ENCODE results near the gene SHD. TPM values are rescaled to one million over a fixed set of nuclear protein-coding genes. Genes with fewer than 3 reads are reported as not detected.
A peak's percentile ranks its signal among the peaks of the same experiment; 100 is the strongest.
"Not testable (repeated sequence)": the region's sequence is repeated elsewhere in the genome, so short reads cannot be mapped to it uniquely, and the experiment has no call there.

Gene SHD
- total RNA-seq, 1 experiment from 2014 or later, result 4.4 TPM

GRCh38 chr19:4284974-4285373 lies 5.9 kb downstream of the SHD start:
- H3K4me2 ChIP-seq (ENCODE audit: insufficient read depth, insufficient read length, low read length), result peak overlapping the region; percentile 63

GRCh38 chr19:4286141-4286540 lies 7.1 kb downstream of the SHD start:
- H3K4me1 ChIP-seq (ENCODE audit: insufficient read depth, low read length); H2BK20ac ChIP-seq (ENCODE audit: low read depth, low read length, poor library complexity, severe bottlenecking); H2AFZ ChIP-seq (ENCODE audit: low read length); DNase-seq; H2AK5ac ChIP-seq (ENCODE audit: insufficient read length, low read length); H4K20me1 ChIP-seq (ENCODE audit: control insufficient read depth, insufficient read depth, insufficient read length); H3K9me3 ChIP-seq (ENCODE audit: control insufficient read depth, low read depth, low read length); H3K56ac ChIP-seq (ENCODE audit: insufficient read length, low read depth, low read length); H3T11ph ChIP-seq (ENCODE audit: low read length); H3K23ac ChIP-seq (ENCODE audit: insufficient read length, low read depth, low read length); H2BK12ac ChIP-seq (ENCODE audit: insufficient read length, low read depth, low read length); H2BK120ac ChIP-seq (ENCODE audit: low read depth, low read length, poor library complexity, severe bottlenecking); H3K79me2 ChIP-seq (ENCODE audit: insufficient read depth, low read length); H3K14ac ChIP-seq (ENCODE audit: insufficient read depth, low read length); H4K91ac ChIP-seq (ENCODE audit: insufficient read length, low read depth, low read length); H3K4ac ChIP-seq (ENCODE audit: low read depth, low read length); H3K23me2 ChIP-seq (ENCODE audit: insufficient read length, low read depth, low read length, poor library complexity, severe bottlenecking); H3K27ac ChIP-seq (ENCODE audit: insufficient read length, low read depth, low read length); H3K18ac ChIP-seq (ENCODE audit: insufficient read length, low read depth, low read length); H3K9ac ChIP-seq (ENCODE audit: extremely low read depth, insufficient read length, low read length); H2BK5ac ChIP-seq (ENCODE audit: insufficient read length, low read length); H2BK15ac ChIP-seq (ENCODE audit: low read depth, low read length); H4K5ac ChIP-seq (ENCODE audit: insufficient read length, low read depth, low read length); H3K9me3 Mint-ChIP-seq; H4K8ac ChIP-seq (replicated peaks; ENCODE audit: insufficient read length, low read depth, low read length); H3K4me2 ChIP-seq (ENCODE audit: insufficient read depth, insufficient read length, low read length); H3K27ac Mint-ChIP-seq; H3K4me3 Mint-ChIP-seq; H3K36me3 Mint-ChIP-seq (ENCODE audit: insufficient read depth in 1 of 3, low read depth in 3 of 3); H3K27me3 ChIP-seq (ENCODE audit: insufficient read depth, low read length); H3K79me1 ChIP-seq (ENCODE audit: insufficient read depth, low read depth, low read length, poor library complexity, severe bottlenecking): not testable (repeated sequence)
- no CpG with 5 or more reads among the region's 4 CpGs for WGBS (ENCODE audit: extremely low coverage, insufficient read length, low lambda C conversion rate)
- Mint-ChIP-seq H3K4me1 (peaks cover 2 to 15% of the 10 kb centered on the region in 2 experiments), H3K27me3 (ENCODE audit: low read depth) (peaks cover 46% of the 10 kb centered on the region)

More at GRCh38 chr19:4284974-4285373, 5.9 kb downstream of the SHD start:
- Mint-ChIP-seq H3K9me3 (no peaks in the 10 kb centered on the region; a peak in 2 of 5 replicates), H3K27me3 (ENCODE audit: low read depth) (peaks cover 57% of the 10 kb centered on the region), H3K27ac (no peak overlapping the region), H3K4me3 (no peak overlapping the region), H3K4me1 (peaks cover 2 to 10% of the 10 kb centered on the region in 2 experiments), H3K36me3 (ENCODE audit: insufficient read depth in 1 of 3, low read depth in 3 of 3) (peaks cover 0 to 1% (median 0%) of the 10 kb centered on the region in 3 experiments; a peak in 1 of 7 replicates)
- no CpG with 5 or more reads among the region's 6 CpGs for WGBS (ENCODE audit: extremely low coverage, insufficient read length, low lambda C conversion rate)
- H2BK12ac ChIP-seq (ENCODE audit: insufficient read length, low read depth, low read length), result no peak overlapping the region
- H2BK20ac ChIP-seq (ENCODE audit: low read depth, low read length, poor library complexity, severe bottlenecking), result no peak overlapping the region
- no peaks in the 10 kb centered on the region; the same call in 1 of the 2 replicates for H3K4me1 ChIP-seq (ENCODE audit: insufficient read depth, low read length)
- H3K27ac ChIP-seq (ENCODE audit: insufficient read length, low read depth, low read length), result no peak overlapping the region
- H4K5ac ChIP-seq (ENCODE audit: insufficient read length, low read depth, low read length), result no peak overlapping the region
- no peaks in the 10 kb centered on the region for H3K9me3 ChIP-seq (ENCODE audit: control insufficient read depth, low read depth, low read length)
- H3K23me2 ChIP-seq (ENCODE audit: insufficient read length, low read depth, low read length, poor library complexity, severe bottlenecking), result peaks cover 2% of the 10 kb centered on the region
- DNase-seq, result no peak
- H3T11ph ChIP-seq (ENCODE audit: low read length), result no peak overlapping the region
- H3K18ac ChIP-seq (ENCODE audit: insufficient read length, low read depth, low read length), result no peak overlapping the region
- TF ChIP-seq CTCF (conservative IDR thresholded peaks at IDR 0.05), result no peak
- no peak overlapping the region for H3K56ac ChIP-seq (ENCODE audit: insufficient read length, low read depth, low read length)
- H3K4ac ChIP-seq (ENCODE audit: low read depth, low read length), result no peak overlapping the region
- H2BK5ac ChIP-seq (ENCODE audit: insufficient read length, low read length), result no peak overlapping the region
- no peak overlapping the region for H4K91ac ChIP-seq (ENCODE audit: insufficient read length, low read depth, low read length)
- peaks cover 7% of the 10 kb centered on the region; the same call in 1 of the 2 replicates for H3K27me3 ChIP-seq (ENCODE audit: insufficient read depth, low read length)
- no peaks in the 10 kb centered on the region for H4K20me1 ChIP-seq (ENCODE audit: control insufficient read depth, insufficient read depth, insufficient read length)
- no peak overlapping the region for H4K8ac ChIP-seq (replicated peaks; ENCODE audit: insufficient read length, low read depth, low read length)
- H3K9ac ChIP-seq (ENCODE audit: extremely low read depth, insufficient read length, low read length), result no peak overlapping the region
- no peak overlapping the region for H3K23ac ChIP-seq (ENCODE audit: insufficient read length, low read depth, low read length)
- no peak overlapping the region for H2AK5ac ChIP-seq (ENCODE audit: insufficient read length, low read length)
- no peak overlapping the region for H2BK15ac ChIP-seq (ENCODE audit: low read depth, low read length)
- H3K14ac ChIP-seq (ENCODE audit: insufficient read depth, low read length), result no peak overlapping the region
- no peak overlapping the region for H2BK120ac ChIP-seq (ENCODE audit: low read depth, low read length, poor library complexity, severe bottlenecking)
- H3K79me2 ChIP-seq (ENCODE audit: insufficient read depth, low read length), result no peaks in the 10 kb centered on the region
- no peaks in the 10 kb centered on the region for H3K79me1 ChIP-seq (ENCODE audit: insufficient read depth, low read depth, low read length, poor library complexity, severe bottlenecking)
- H2AFZ ChIP-seq (ENCODE audit: low read length), result no peak overlapping the region

All from H9 (cell line).